PFSK-1 (cell line): ENCODE measurements around the gene BRMS1.

Experiments
- FOXP2 ChIP-seq: optimal IDR thresholded peaks from 2 replicates; pipeline ENCODE3; 2011; ENCODE audit warnings: borderline replicate concordance, control low read depth, inconsistent platforms; ENCODE audit not compliant: insufficient read depth; ENCODE audit errors: extremely low read length, extremely low read depth
- POLR2AphosphoS5 ChIP-seq: IDR thresholded peaks from 2 replicates; pipeline ENCODE4 v1.6.1; 2012; ENCODE audit warnings: low read depth, mild to moderate bottlenecking, control low read depth, low read length, moderate library complexity
- REST ChIP-seq, 2 experiments: IDR thresholded peaks; 2 replicates each; pipeline versions ENCODE4 v1.6.1 to v1.8.0; 2011 to 2012; ENCODE audit warnings: low read depth in 2 of 2, low read length in 2 of 2, control low read depth in 1 of 2, inconsistent platforms in 1 of 2, mild to moderate bottlenecking in 1 of 2, moderate library complexity in 1 of 2; ENCODE audit not compliant: insufficient read depth in 1 of 2
- SIN3A ChIP-seq: IDR thresholded peaks from 2 replicates; pipeline ENCODE4 v1.6.1; 2012; ENCODE audit warnings: mild to moderate bottlenecking, low read length, moderate library complexity, borderline replicate concordance; ENCODE audit not compliant: insufficient read depth
- TAF1 ChIP-seq: IDR thresholded peaks from 2 replicates; pipeline ENCODE4 v1.6.1; 2012; ENCODE audit warnings: low read length, control low read depth, borderline replicate concordance; ENCODE audit not compliant: insufficient read depth

The BRMS1 gene

DNA sequence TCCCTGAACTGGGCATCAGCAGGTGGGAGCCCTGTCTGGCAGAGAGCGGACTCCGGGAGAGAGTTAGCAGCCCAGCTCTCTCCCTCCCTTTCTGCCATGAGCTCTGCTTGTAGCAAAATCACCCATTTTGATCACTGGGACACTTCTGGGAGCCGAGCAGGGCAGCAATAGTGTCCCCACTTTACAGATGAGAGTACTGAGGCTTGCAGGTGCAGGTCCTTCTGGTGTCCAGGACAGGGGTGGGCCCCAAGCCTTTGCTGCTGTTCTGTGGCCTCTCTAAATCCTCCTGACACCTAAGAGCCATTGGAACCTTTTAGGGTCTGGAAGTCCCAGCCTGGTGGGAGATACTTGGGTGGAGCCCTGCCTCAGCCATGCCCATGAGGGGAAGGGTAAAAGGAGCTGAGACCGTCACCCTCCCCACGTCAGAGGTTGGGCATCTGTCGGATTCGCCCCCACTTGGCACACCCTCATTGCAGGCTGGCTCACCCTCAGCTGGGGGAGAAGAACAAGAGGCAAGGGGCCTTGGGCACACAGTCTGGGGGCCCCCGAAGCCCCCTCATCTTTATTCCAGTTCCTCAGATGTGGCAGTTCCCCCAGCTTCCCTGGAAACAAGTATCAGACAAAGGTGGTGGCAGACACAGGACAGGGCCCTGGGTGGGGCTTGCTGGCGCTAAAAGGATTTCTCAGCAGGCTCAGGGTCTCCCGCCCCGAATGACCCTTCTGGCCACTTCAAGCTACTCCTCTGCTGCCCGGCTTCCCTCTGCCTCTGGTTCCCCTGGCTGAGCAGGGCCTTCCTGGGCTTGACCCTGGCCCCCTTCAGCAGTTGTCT, 13.1 kb downstream of the BRMS1 start:
- TF ChIP-seq SIN3A, result no peak
- TF ChIP-seq FOXP2, result no peak
- no peak for TF ChIP-seq POLR2AphosphoS5
- TF ChIP-seq TAF1, result no peak
- TF ChIP-seq REST (IDR thresholded peaks at IDR 0.05; ENCODE audit: insufficient read depth in 1 of 2, low read depth in 2 of 2, low read length in 2 of 2), result no peak

- TF ChIP-seq SIN3A (no peak), TAF1 (no peak), POLR2AphosphoS5 (no peak), REST (IDR thresholded peaks at IDR 0.05; ENCODE audit: insufficient read depth in 1 of 2, low read depth in 2 of 2, low read length in 2 of 2) (no peak), FOXP2 (no peak)
Measured at GRCh38 chr11:66330931-66331330, 14.0 kb downstream of the BRMS1 start.

GRCh38 chr11:66329165-66329673, 15.7 kb downstream of the BRMS1 start:
- no peak for TF ChIP-seq TAF1
- no peak for TF ChIP-seq SIN3A
- no peak for TF ChIP-seq FOXP2
- no peak for TF ChIP-seq REST (IDR thresholded peaks at IDR 0.05; ENCODE audit: insufficient read depth in 1 of 2, low read depth in 2 of 2, low read length in 2 of 2)

- TF ChIP-seq POLR2AphosphoS5 (no peak), SIN3A (no peak), REST (IDR thresholded peaks at IDR 0.05; ENCODE audit: insufficient read depth in 1 of 2, low read depth in 2 of 2, low read length in 2 of 2) (no peak), TAF1 (no peak), FOXP2 (no peak)
Measured at GRCh38 chr11:66328302-66329144, 16.4 kb downstream of the BRMS1 start.
